HL-60 (cell line): ENCODE measurements around the gene CLEC2L.

Source experiments
- DNase-seq, 2 experiments: peaks; one replicate each; pipeline ENCODE4 v3.0.0-alpha.2; 2010 to 2020; ENCODE audit warnings: low read depth in 1 of 2, low spot score in 1 of 2
- H3K27ac ChIP-seq: fragments of 250-450 bp; sonication (Bioruptor Pico); replicated peaks from 2 replicates; pipeline ENCODE4 v1.5.1; 2020; ENCODE audit warnings: mild to moderate bottlenecking, moderate library complexity
- H3K27me3 ChIP-seq: fragments of 250-450 bp; sonication (Bioruptor Pico); 2 replicates; pipeline ENCODE4 v1.5.1; 2021; ENCODE audit warnings: mild to moderate bottlenecking, moderate library complexity; ENCODE audit not compliant: insufficient read depth, poor library complexity, severe bottlenecking
- H3K4me3 ChIP-seq: replicated peaks from 2 replicates; pipeline ENCODE4 v1.5.1; 2011; ENCODE audit warnings: mild to moderate bottlenecking, control low read depth, low read length; ENCODE audit not compliant: insufficient read depth
- GABPA ChIP-seq: IDR thresholded peaks from 2 replicates; pipeline ENCODE4 v1.6.1; 2012; ENCODE audit warnings: low read depth
- POLR2AphosphoS5 ChIP-seq: IDR thresholded peaks from 2 replicates; pipeline ENCODE4 v1.6.1; 2012; ENCODE audit warnings: low read depth
- SPI1 ChIP-seq: IDR thresholded peaks from 2 replicates; pipeline ENCODE4 v1.6.1; 2012; ENCODE audit warnings: low read depth, mild to moderate bottlenecking, borderline replicate concordance
- TF ChIP-seq, protein P1 (sequence below): IDR thresholded peaks from one replicate; pipeline ENCODE4 v1.5.1; 2011; ENCODE audit warnings: low read length, control low read depth, inconsistent platforms; ENCODE audit not compliant: insufficient read depth
- TF ChIP-seq, protein P2 (sequence below): IDR thresholded peaks from 2 replicates; pipeline ENCODE4 v1.6.1; 2012; ENCODE audit warnings: low read depth; ENCODE audit not compliant: insufficient replicate concordance

CLEC2L gene

DNA sequence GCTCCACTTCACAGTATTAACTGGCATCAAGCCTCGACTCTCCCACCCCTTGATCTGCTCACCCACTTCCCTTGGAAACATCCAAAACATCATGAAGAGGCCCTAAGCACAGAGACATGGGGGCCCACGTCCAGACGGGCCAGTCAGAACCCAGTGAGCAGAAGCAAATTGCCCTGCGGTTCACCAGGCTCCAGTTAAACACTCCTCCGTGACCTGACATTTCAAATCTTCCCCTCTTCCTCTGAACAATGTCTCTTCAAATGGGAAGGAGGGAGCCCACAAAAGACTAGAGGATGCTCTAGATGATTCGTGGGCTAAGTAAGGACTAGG is 44.8 kb downstream of the CLEC2L start:
- no peaks in the 10 kb centered on the region for H3K27me3 ChIP-seq
- TF ChIP-seq GABPA (no peak), POLR2AphosphoS5 (no peak), SPI1 (no peak)
- TF ChIP-seq, protein P1, sequence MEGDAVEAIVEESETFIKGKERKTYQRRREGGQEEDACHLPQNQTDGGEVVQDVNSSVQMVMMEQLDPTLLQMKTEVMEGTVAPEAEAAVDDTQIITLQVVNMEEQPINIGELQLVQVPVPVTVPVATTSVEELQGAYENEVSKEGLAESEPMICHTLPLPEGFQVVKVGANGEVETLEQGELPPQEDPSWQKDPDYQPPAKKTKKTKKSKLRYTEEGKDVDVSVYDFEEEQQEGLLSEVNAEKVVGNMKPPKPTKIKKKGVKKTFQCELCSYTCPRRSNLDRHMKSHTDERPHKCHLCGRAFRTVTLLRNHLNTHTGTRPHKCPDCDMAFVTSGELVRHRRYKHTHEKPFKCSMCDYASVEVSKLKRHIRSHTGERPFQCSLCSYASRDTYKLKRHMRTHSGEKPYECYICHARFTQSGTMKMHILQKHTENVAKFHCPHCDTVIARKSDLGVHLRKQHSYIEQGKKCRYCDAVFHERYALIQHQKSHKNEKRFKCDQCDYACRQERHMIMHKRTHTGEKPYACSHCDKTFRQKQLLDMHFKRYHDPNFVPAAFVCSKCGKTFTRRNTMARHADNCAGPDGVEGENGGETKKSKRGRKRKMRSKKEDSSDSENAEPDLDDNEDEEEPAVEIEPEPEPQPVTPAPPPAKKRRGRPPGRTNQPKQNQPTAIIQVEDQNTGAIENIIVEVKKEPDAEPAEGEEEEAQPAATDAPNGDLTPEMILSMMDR: no peak
- no peak overlapping the region for H3K4me3 ChIP-seq
- no peak for DNase-seq
- no peak overlapping the region for H3K27ac ChIP-seq

GRCh38 chr7:139568813-139569490 is 45.5 kb downstream of the CLEC2L start:
- no peak for DNase-seq
- Histone ChIP-seq H3K4me3 (no peak overlapping the region), H3K27ac (no peak overlapping the region), H3K27me3 (no peaks in the 10 kb centered on the region)
- no peak for TF ChIP-seq SPI1
- no peak for TF ChIP-seq GABPA
- no peak for TF ChIP-seq POLR2AphosphoS5
- TF ChIP-seq, protein P1: no peak
- TF ChIP-seq, protein P2, sequence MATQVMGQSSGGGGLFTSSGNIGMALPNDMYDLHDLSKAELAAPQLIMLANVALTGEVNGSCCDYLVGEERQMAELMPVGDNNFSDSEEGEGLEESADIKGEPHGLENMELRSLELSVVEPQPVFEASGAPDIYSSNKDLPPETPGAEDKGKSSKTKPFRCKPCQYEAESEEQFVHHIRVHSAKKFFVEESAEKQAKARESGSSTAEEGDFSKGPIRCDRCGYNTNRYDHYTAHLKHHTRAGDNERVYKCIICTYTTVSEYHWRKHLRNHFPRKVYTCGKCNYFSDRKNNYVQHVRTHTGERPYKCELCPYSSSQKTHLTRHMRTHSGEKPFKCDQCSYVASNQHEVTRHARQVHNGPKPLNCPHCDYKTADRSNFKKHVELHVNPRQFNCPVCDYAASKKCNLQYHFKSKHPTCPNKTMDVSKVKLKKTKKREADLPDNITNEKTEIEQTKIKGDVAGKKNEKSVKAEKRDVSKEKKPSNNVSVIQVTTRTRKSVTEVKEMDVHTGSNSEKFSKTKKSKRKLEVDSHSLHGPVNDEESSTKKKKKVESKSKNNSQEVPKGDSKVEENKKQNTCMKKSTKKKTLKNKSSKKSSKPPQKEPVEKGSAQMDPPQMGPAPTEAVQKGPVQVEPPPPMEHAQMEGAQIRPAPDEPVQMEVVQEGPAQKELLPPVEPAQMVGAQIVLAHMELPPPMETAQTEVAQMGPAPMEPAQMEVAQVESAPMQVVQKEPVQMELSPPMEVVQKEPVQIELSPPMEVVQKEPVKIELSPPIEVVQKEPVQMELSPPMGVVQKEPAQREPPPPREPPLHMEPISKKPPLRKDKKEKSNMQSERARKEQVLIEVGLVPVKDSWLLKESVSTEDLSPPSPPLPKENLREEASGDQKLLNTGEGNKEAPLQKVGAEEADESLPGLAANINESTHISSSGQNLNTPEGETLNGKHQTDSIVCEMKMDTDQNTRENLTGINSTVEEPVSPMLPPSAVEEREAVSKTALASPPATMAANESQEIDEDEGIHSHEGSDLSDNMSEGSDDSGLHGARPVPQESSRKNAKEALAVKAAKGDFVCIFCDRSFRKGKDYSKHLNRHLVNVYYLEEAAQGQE: no peak

DNA sequence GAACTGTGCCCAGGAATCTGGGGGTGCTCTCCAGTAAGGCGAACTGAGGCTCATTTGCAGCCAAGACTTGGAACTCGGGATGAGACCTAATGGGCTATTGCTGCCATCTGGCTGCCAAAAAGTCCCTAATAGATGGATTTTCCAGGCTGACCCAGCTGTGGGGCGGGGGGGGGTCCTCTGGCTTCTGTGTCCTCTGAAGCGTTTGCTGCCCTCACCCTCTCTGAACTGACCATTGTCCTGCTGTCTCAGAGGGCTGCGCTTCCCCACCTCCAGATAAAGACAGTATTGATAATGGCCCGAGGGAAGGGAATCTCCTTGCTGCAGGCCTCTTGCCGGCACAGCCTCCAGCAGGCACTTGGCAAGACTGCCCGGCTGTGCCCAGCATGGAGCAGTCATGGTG is 46.6 kb downstream of the CLEC2L start:
- no peak overlapping the region for H3K4me3 ChIP-seq
- H3K27ac ChIP-seq: no peak overlapping the region
- no peaks in the 10 kb centered on the region for H3K27me3 ChIP-seq
- no peak for DNase-seq
- TF ChIP-seq POLR2AphosphoS5 (no peak), GABPA (no peak), SPI1 (no peak)
- TF ChIP-seq, protein P2: no peak
- TF ChIP-seq, protein P1: no peak

GRCh38 chr7:139570626-139571025 is 47.1 kb downstream of the CLEC2L start:
- H3K4me3 ChIP-seq: no peak overlapping the region
- TF ChIP-seq, protein P1: no peak
- TF ChIP-seq GABPA: no peak
- TF ChIP-seq POLR2AphosphoS5: no peak
- TF ChIP-seq, protein P2: no peak
- TF ChIP-seq SPI1: no peak
- H3K27ac ChIP-seq: no peak overlapping the region
- no peak for DNase-seq
- no peaks in the 10 kb centered on the region for H3K27me3 ChIP-seq
